H9 (cell line): ENCODE measurements around the gene RIGI. TPM values are rescaled to one million over a fixed set of nuclear protein-coding genes. Genes with fewer than 3 reads are reported as not detected.

Experiments
- DNase-seq: peaks from one replicate; pipeline ENCODE4 v3.0.0-alpha.2; 2017
- H2AFZ ChIP-seq: one replicate; pipeline ENCODE4 v1.6.1; 2013; ENCODE audit warnings: mild to moderate bottlenecking, low read length, control low read depth, moderate library complexity
- H2AK5ac ChIP-seq: 2 replicates; pipeline ENCODE4 v1.6.1; 2013; ENCODE audit warnings: low read length, control low read depth, mixed read lengths; ENCODE audit not compliant: insufficient read length
- H2BK120ac ChIP-seq: one replicate; pipeline ENCODE4 v1.6.1; 2013; ENCODE audit warnings: low read depth, mild to moderate bottlenecking, low read length, control low read depth, inconsistent platforms; ENCODE audit not compliant: poor library complexity, severe bottlenecking
- H2BK12ac ChIP-seq: 2 replicates; pipeline ENCODE4 v1.6.1; 2013; ENCODE audit warnings: low read length, control low read depth, mixed read lengths, low read depth; ENCODE audit not compliant: insufficient read length
- H2BK15ac ChIP-seq: 2 replicates; pipeline ENCODE4 v1.6.1; 2013; ENCODE audit warnings: low read depth, low read length, control low read depth
- H2BK20ac ChIP-seq: one replicate; pipeline ENCODE4 v1.6.1; 2013; ENCODE audit warnings: low read depth, mild to moderate bottlenecking, low read length, control low read depth, inconsistent platforms; ENCODE audit not compliant: poor library complexity, severe bottlenecking
- H2BK5ac ChIP-seq: 2 replicates; pipeline ENCODE4 v1.6.1; 2013; ENCODE audit warnings: low read length, control low read depth, mixed read lengths; ENCODE audit not compliant: insufficient read length
- H3K14ac ChIP-seq: 2 replicates; pipeline ENCODE4 v1.6.1; 2013; ENCODE audit warnings: low read length, control low read depth; ENCODE audit not compliant: insufficient read depth
- H3K18ac ChIP-seq: 2 replicates; pipeline ENCODE4 v1.6.1; 2013; ENCODE audit warnings: low read depth, mild to moderate bottlenecking, mixed read lengths, low read length, control low read depth; ENCODE audit not compliant: insufficient read length
- H3K23ac ChIP-seq: 2 replicates; pipeline ENCODE4 v1.6.1; 2013; ENCODE audit warnings: low read length, control low read depth, mixed read lengths, low read depth; ENCODE audit not compliant: insufficient read length
- H3K23me2 ChIP-seq: 2 replicates; pipeline ENCODE4 v1.6.1; 2013; ENCODE audit warnings: low read depth, mild to moderate bottlenecking, mixed read lengths, low read length, control low read depth; ENCODE audit not compliant: insufficient read length, poor library complexity, severe bottlenecking
- H3K27ac ChIP-seq: 2 replicates; pipeline ENCODE4 v1.5.1; 2013; ENCODE audit warnings: low read length, control low read depth, mixed read lengths, low read depth; ENCODE audit not compliant: insufficient read length
- H3K27me3 ChIP-seq: 2 replicates; pipeline ENCODE4 v1.6.1; 2013; ENCODE audit warnings: low read length, control low read depth, inconsistent platforms; ENCODE audit not compliant: insufficient read depth
- H3K4ac ChIP-seq: 2 replicates; pipeline ENCODE4 v1.6.1; 2013; ENCODE audit warnings: low read depth, mild to moderate bottlenecking, control low read depth, inconsistent platforms, low read length, moderate library complexity
- H3K4me1 ChIP-seq: 2 replicates; pipeline ENCODE4 v1.6.1; 2013; ENCODE audit warnings: low read length, control low read depth, inconsistent platforms; ENCODE audit not compliant: insufficient read depth
- H3K4me2 ChIP-seq: 2 replicates; pipeline ENCODE4 v1.6.1; 2013; ENCODE audit warnings: low read length, control low read depth, mixed read lengths; ENCODE audit not compliant: insufficient read length, insufficient read depth
- H3K56ac ChIP-seq: 2 replicates; pipeline ENCODE4 v1.6.1; 2013; ENCODE audit warnings: low read depth, mild to moderate bottlenecking, mixed read lengths, low read length, control low read depth; ENCODE audit not compliant: insufficient read length
- H3K79me1 ChIP-seq: 2 replicates; pipeline ENCODE4 v1.6.1; 2013; ENCODE audit warnings: low read depth, mild to moderate bottlenecking, moderate library complexity, low read length, control low read depth, inconsistent platforms; ENCODE audit not compliant: insufficient read depth, poor library complexity, severe bottlenecking
- H3K79me2 ChIP-seq: 2 replicates; pipeline ENCODE4 v1.6.1; 2013; ENCODE audit warnings: low read length, control low read depth, inconsistent platforms; ENCODE audit not compliant: insufficient read depth
- H3K9ac ChIP-seq: 2 replicates; pipeline ENCODE4 v1.6.1; 2013; ENCODE audit warnings: low read length, control low read depth, mixed read lengths; ENCODE audit not compliant: insufficient read length; ENCODE audit errors: extremely low read depth
- H3K9me3 ChIP-seq: one replicate; pipeline ENCODE4 v1.6.1; 2013; ENCODE audit warnings: low read depth, low read length, inconsistent platforms; ENCODE audit not compliant: control insufficient read depth
- H3T11ph ChIP-seq: one replicate; pipeline ENCODE4 v1.6.1; 2013; ENCODE audit warnings: mild to moderate bottlenecking, low read length, control low read depth, inconsistent platforms
- H4K20me1 ChIP-seq: one replicate; pipeline ENCODE4 v1.6.1; 2013; ENCODE audit not compliant: control insufficient read depth, insufficient read length, insufficient read depth
- H4K5ac ChIP-seq: 2 replicates; pipeline ENCODE4 v1.6.1; 2013; ENCODE audit warnings: low read depth, mild to moderate bottlenecking, mixed read lengths, low read length, control low read depth; ENCODE audit not compliant: insufficient read length
- H4K8ac ChIP-seq: replicated peaks from 2 replicates; pipeline ENCODE4 v1.6.1; 2013; ENCODE audit warnings: low read length, control low read depth, mixed read lengths, low read depth; ENCODE audit not compliant: insufficient read length
- H4K91ac ChIP-seq: 2 replicates; pipeline ENCODE4 v1.6.1; 2013; ENCODE audit warnings: low read depth, mild to moderate bottlenecking, moderate library complexity, mixed read lengths, low read length, control low read depth; ENCODE audit not compliant: insufficient read length
- H3K27ac Mint-ChIP-seq, 3 experiments: 2 replicates in 2 of 3; 3 replicates in 1 of 3; pipeline ENCODE4 v1.8.0; 2020 to 2021; ENCODE audit warnings: mixed read lengths in 3 of 3, mild to moderate bottlenecking in 1 of 3, moderate library complexity in 1 of 3
- H3K27me3 Mint-ChIP-seq: 2 replicates; pipeline ENCODE4 v1.8.0; 2021; ENCODE audit warnings: low read depth, mild to moderate bottlenecking, moderate library complexity, mixed read lengths
- H3K36me3 Mint-ChIP-seq, 3 experiments: 2 replicates in 2 of 3; 3 replicates in 1 of 3; pipeline ENCODE4 v1.8.0; 2020 to 2021; ENCODE audit warnings: low read depth in 3 of 3, mixed read lengths in 3 of 3; ENCODE audit not compliant: insufficient read depth in 1 of 3
- H3K4me1 Mint-ChIP-seq, 2 experiments: 2 replicates each; pipeline ENCODE4 v1.8.0; 2020; ENCODE audit warnings: mixed read lengths in 2 of 2
- H3K4me3 Mint-ChIP-seq, 2 experiments: 2 replicates in 1 of 2; 3 replicates in 1 of 2; pipeline ENCODE4 v1.8.0; 2020 to 2021; ENCODE audit warnings: mild to moderate bottlenecking in 2 of 2, mixed read lengths in 2 of 2, moderate library complexity in 1 of 2
- H3K9me3 Mint-ChIP-seq, 2 experiments: 2 replicates in 1 of 2; 3 replicates in 1 of 2; pipeline ENCODE4 v1.8.0; 2020; ENCODE audit warnings: mild to moderate bottlenecking in 2 of 2, mixed read lengths in 2 of 2, moderate library complexity in 1 of 2
- CTCF ChIP-seq: fragments of 200-600 bp; sonication (generic); conservative IDR thresholded peaks from 3 replicates; pipeline ENCODE4 v1.8.0; 2021; ENCODE audit warnings: antibody characterized with exemption, mild to moderate bottlenecking
- WGBS: extraction: QIAGEN DNeasy Blood & Tissue Kit; methylation state at CpG from one replicate; pipeline ENCODE4 v1.1.7; 2013; ENCODE audit warnings: missing lambda C conversion rate, low lambda C conversion rate, mixed read lengths; ENCODE audit not compliant: insufficient read length; ENCODE audit errors: extremely low coverage; 5-methylcytosine and 5-hydroxymethylcytosine counted together
- total RNA-seq: library from RNA; stranded (reverse); gene quantifications from 2 replicates; pipeline ENCODE4 v1.2.1, GENCODE V29; 2021

Gene RIGI
- total RNA-seq, 1 experiment from 2014 or later: 4.1 TPM

DNA sequence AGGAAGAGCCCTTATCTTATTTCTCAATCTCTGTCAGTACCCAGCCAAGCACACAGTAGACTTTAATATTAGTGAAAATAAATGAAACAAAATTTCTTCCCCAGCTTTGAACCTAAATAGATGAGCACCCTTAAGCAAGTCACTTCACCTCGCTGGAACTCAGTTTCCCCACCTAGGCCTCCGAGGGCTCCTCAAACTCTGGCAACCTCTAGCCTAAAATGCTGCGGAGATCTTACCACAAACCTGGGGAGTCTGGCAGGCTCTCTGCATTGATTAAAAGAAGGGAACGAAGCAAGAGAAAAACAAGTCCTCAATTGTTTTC is 326 bp downstream of the RIGI start:
- Histone ChIP-seq H3K18ac (peak overlapping the region; percentile 72), H4K20me1 (no peaks in the 10 kb centered on the region), H2AFZ (peak overlapping the region; percentile 84), H3K23ac (no peak overlapping the region), H3K14ac (peak overlapping the region; percentile 78; the same call in 1 of the 2 replicates), H3K27ac (peak overlapping the region; percentile 22), H4K91ac (no peak overlapping the region), H3K79me2 (no peaks in the 10 kb centered on the region), H3K23me2 (no peaks in the 10 kb centered on the region), H2BK15ac (no peak overlapping the region), H2BK12ac (no peak overlapping the region), H3K4me2 (peak overlapping the region; percentile 86), H2AK5ac (no peak overlapping the region), H2BK120ac (peak overlapping the region; percentile 69), H3K9me3 (no peaks in the 10 kb centered on the region), H3K56ac (no peak overlapping the region), H3K4ac (no peak overlapping the region), H3K27me3 (no peaks in the 10 kb centered on the region), H2BK5ac (peak overlapping the region; percentile 57), H4K5ac (peak overlapping the region; percentile 85), H4K8ac (no peak overlapping the region), H2BK20ac (no peak overlapping the region), H3K9ac (peak overlapping the region; percentile 27), H3K79me1 (no peaks in the 10 kb centered on the region), H3T11ph (no peak overlapping the region), H3K4me1 (no peaks in the 10 kb centered on the region)
- H3K9me3 Mint-ChIP-seq: peaks cover 6 to 16% of the 10 kb centered on the region in 2 experiments; a peak in 4 of 5 replicates
- no peaks in the 10 kb centered on the region for H3K27me3 Mint-ChIP-seq
- peak overlapping the region in 2 of 3 experiments; percentile 18 to 89; a peak in 2 of 7 replicates for H3K27ac Mint-ChIP-seq
- H3K4me3 Mint-ChIP-seq: peak overlapping the region; percentile 86 to 90
- peaks cover 10 to 17% of the 10 kb centered on the region in 2 experiments for H3K4me1 Mint-ChIP-seq
- DNase-seq: no peak
- H3K36me3 Mint-ChIP-seq: peaks cover 8 to 21% (median 13%) of the 10 kb centered on the region in 3 experiments; a peak in 6 of 7 replicates
- TF ChIP-seq CTCF: no peak
- no CpG with 5 or more reads among the region's 4 CpGs for WGBS
